Body of pancreas (tissue), 4 donors: ENCODE data around the gene ADSS1. TPM values are rescaled to one million over a fixed set of nuclear protein-coding genes. Genes with fewer than 3 reads are reported as not detected.

Source experiments
- ATAC-seq: fragments of 150-250 bp; one replicate; pipeline ENCODE4 v1.9.1; 2016
- DNase-seq, 4 donors: peaks; one replicate each; pipeline ENCODE4 v3.0.0-alpha.2; 2019
- H3K27ac ChIP-seq, 4 donors: fragments of 200-600 bp; sonication (generic); 1 replicate in 3 of 4; 2 replicates in 1 of 4; pipeline versions ENCODE4 v1.5.1 to v1.6.1; 2016 to 2019; ENCODE audit warnings: mild to moderate bottlenecking in 1 of 4, mixed read lengths in 1 of 4, moderate library complexity in 1 of 4
- H3K27me3 ChIP-seq, 2 donors: fragments of 200-600 bp; sonication (generic); one replicate each; pipeline ENCODE4 v1.6.0; 2016; ENCODE audit warnings: mild to moderate bottlenecking in 1 of 2
- H3K36me3 ChIP-seq, 2 donors: fragments of 200-600 bp; sonication (generic); replicated peaks in 1 of 2; 2 replicates each; pipeline ENCODE4 v1.5.1; 2016; ENCODE audit warnings: low read depth in 2 of 2; ENCODE audit not compliant: insufficient read depth in 1 of 2
- H3K4me1 ChIP-seq: fragments of 200-600 bp; sonication (generic); one replicate; pipeline ENCODE4 v1.6.0; 2016
- H3K4me3 ChIP-seq, 2 donors: fragments of 200-600 bp; sonication (generic); 1 replicate in 1 of 2; 2 replicates in 1 of 2; pipeline ENCODE4 v1.5.1; 2016 to 2019
- H3K9me3 ChIP-seq, 3 donors: fragments of 200-600 bp; sonication (generic); 1 replicate in 2 of 3; 2 replicates in 1 of 3; pipeline ENCODE4 v1.5.1; 2016
- POLR2A ChIP-seq, 3 donors: fragments of 450-650 bp; IDR thresholded peaks; one replicate each; pipeline ENCODE4 v1.6.1; 2016; ENCODE audit warnings: antibody characterized with exemption in 3 of 3, mild to moderate bottlenecking in 2 of 3
- WGBS, 2 donors: methylation state at CpG; one replicate each; pipeline ENCODE4 v1.1.5; 2017; 5-methylcytosine and 5-hydroxymethylcytosine counted together
- intact Hi-C: fragments of 100-400 bp; cut with DNase I; formaldehyde crosslinking; loops from one replicate; pipeline ENCODE4 v1.15.1; 2023
- total RNA-seq, 2 donors: library from RNA; depleted of rRNA; stranded (reverse); fragments of >200 nt; gene quantifications; one replicate each; pipeline ENCODE4 v1.1.0, GENCODE V29; 2016
- TF ChIP-seq, protein P1 (sequence below), 7 experiments: fragments of 450-650 bp in 4 of 7; fragments of 200-600 bp in 3 of 7; sonication (generic) in 3 of 7; IDR thresholded peaks; one replicate each; pipeline ENCODE4 v1.5.1; 2016 to 2019; ENCODE audit warnings: antibody characterized with exemption in 7 of 7

ADSS1 gene
- total RNA-seq, 2 donors from 2014 or later, result 4.0 to 4.7 TPM

DNA sequence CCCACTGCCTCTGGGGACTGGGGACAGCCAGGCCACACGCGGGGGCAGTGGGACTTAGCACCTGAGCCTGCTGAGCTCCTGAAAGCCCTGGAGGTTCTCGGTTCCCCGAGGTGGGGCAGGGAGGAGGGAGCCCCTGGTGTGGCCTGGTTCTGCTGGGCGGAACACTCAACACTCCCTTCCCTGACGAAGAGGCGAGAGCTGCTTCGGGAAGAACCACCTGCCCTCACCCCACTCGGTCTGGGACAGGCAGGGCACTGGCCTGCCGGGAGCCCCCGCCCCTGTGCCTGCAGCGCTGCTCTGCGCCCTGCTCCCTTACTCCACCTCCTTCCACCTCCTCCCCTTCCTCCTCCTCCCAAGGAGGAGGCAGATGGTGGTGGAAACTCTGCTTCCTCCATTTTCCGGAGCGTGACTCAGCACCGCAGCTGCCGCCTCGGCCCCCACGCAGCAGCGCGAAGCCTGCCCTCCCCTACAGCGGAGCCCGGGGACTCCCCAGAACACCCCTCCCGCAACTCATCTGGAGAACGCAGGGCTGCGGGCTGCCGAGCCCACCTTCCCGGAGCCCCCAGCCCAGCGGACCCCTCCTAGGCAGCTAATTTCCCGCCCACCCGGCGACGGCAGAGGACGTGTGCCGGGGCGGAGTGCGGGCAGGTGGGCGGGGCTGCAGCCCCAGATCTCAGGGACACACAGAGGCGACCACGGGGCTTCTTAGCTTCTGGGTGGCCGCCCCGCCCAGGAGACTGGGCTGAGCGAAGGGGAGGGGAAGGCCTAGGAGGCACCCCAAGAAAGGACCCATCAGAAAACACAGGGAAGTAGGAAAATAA, 46.3 kb upstream of the ADSS1 start:
- H3K9me3 ChIP-seq, result no peaks in the 10 kb centered on the region
- TF ChIP-seq, protein P1, sequence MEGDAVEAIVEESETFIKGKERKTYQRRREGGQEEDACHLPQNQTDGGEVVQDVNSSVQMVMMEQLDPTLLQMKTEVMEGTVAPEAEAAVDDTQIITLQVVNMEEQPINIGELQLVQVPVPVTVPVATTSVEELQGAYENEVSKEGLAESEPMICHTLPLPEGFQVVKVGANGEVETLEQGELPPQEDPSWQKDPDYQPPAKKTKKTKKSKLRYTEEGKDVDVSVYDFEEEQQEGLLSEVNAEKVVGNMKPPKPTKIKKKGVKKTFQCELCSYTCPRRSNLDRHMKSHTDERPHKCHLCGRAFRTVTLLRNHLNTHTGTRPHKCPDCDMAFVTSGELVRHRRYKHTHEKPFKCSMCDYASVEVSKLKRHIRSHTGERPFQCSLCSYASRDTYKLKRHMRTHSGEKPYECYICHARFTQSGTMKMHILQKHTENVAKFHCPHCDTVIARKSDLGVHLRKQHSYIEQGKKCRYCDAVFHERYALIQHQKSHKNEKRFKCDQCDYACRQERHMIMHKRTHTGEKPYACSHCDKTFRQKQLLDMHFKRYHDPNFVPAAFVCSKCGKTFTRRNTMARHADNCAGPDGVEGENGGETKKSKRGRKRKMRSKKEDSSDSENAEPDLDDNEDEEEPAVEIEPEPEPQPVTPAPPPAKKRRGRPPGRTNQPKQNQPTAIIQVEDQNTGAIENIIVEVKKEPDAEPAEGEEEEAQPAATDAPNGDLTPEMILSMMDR (IDR thresholded peaks at IDR 0.05), result no peak
- TF ChIP-seq POLR2A (IDR thresholded peaks at IDR 0.05), result peak; percentile 30 to 68 (median 64)
- peak overlapping the region; percentile 13 to 73 (median 66) for H3K27ac ChIP-seq
- peaks cover 46% of the 10 kb centered on the region for H3K4me1 ChIP-seq
- ATAC-seq (peak; percentile 53), DNase-seq (peak; percentile 45 to 72 (median 65))
- WGBS, 2 donors, result 2 to 9% methylated on average over 12 to 43 of the region's 43 CpGs
- intact Hi-C loops, result no loop called here
- no peaks in the 10 kb centered on the region for H3K27me3 ChIP-seq
- H3K36me3 ChIP-seq, result no peaks in the 10 kb centered on the region
- H3K4me3 ChIP-seq, result no peak overlapping the region

DNA sequence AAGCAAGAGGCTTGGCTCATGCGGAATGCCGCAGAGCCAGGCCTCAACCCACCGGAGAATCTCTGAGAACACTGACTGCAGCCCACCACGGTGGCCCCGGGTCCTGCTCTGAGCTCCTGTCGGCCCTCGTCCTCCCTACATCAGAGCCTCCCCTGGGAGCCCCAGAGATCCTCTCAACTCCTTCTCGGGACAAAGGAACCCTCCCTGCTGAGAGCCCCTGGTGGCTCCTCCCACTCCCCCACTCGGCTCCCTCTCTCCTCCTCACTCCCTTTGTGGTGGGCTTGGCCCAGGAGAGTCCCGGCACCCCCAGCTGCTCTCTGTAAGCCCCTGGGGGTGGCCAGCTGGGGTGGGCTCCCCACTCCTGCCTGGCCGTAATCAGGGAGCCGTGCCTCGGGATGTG, 45.7 kb upstream of the ADSS1 start:
- Histone ChIP-seq H3K4me1 (peaks cover 46% of the 10 kb centered on the region), H3K27ac (peak overlapping the region in 3 of 4 donors; percentile 62 to 73 (median 70)), H3K36me3 (no peaks in the 10 kb centered on the region), H3K4me3 (no peak overlapping the region), H3K27me3 (no peaks in the 10 kb centered on the region), H3K9me3 (no peaks in the 10 kb centered on the region)
- intact Hi-C loops, result no loop called here
- DNase-seq (peak in 1 of 4 donors; percentile 14), ATAC-seq (no peak)
- 71 to 77% methylated on average over 13 of the region's 13 CpGs for WGBS, 2 donors
- TF ChIP-seq, protein P1 (IDR thresholded peaks at IDR 0.05), result no peak
- no peak for TF ChIP-seq POLR2A (IDR thresholded peaks at IDR 0.05)

DNA sequence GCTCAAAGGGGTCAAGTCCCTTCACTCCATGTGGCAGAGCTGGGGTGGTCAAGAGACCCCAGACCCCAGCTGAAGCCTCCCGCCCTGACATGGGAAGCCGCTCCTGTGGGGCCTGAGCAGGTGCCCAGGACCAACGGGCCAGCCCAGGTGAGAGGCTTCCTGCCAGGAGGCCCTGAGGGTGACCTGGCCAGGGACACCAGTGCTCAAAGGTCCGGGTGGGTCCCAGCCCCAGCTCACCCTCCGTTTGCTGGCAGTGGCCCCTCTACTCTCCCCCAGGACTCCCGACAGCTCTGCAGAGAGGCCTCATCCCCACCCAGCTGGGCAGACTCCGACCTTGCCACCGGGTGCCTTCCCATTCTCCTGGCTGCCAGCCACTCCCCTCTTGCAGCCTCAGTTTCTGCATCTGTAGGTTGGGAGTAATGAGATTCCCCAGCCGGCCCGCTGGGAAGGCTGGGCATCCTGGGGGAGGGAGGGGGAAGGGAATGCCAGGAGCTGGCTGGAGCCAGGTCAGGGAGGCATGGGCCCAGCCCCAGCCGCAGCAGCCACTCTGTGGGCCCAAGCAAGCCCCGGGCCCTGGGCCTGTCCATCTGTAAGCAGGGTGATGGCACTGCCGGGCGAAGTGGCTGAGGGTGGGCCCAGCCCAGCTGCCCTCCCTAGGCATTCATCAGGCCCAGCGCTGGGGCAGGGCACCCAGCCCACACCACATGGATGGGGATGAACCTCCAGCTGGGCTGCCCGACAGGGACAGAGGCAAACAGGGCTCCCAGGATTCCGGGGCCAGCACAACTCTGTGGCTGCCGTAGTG, 44.9 kb upstream of the ADSS1 start:
- no peak for TF ChIP-seq POLR2A (IDR thresholded peaks at IDR 0.05)
- TF ChIP-seq, protein P1 (IDR thresholded peaks at IDR 0.05), result no peak
- WGBS, 2 donors, result 88 to 97% methylated on average over 6 to 17 of the region's 18 CpGs
- intact Hi-C loops, result no loop called here
- peak in 1 of 4 donors; percentile 12 for DNase-seq
- no peak overlapping the region for H3K27ac ChIP-seq
- H3K27me3 ChIP-seq, result no peaks in the 10 kb centered on the region
- no peak for ATAC-seq
- H3K4me3 ChIP-seq, result no peak overlapping the region
- no peaks in the 10 kb centered on the region for H3K36me3 ChIP-seq
- H3K4me1 ChIP-seq, result peaks cover 46% of the 10 kb centered on the region
- no peaks in the 10 kb centered on the region for H3K9me3 ChIP-seq

DNA sequence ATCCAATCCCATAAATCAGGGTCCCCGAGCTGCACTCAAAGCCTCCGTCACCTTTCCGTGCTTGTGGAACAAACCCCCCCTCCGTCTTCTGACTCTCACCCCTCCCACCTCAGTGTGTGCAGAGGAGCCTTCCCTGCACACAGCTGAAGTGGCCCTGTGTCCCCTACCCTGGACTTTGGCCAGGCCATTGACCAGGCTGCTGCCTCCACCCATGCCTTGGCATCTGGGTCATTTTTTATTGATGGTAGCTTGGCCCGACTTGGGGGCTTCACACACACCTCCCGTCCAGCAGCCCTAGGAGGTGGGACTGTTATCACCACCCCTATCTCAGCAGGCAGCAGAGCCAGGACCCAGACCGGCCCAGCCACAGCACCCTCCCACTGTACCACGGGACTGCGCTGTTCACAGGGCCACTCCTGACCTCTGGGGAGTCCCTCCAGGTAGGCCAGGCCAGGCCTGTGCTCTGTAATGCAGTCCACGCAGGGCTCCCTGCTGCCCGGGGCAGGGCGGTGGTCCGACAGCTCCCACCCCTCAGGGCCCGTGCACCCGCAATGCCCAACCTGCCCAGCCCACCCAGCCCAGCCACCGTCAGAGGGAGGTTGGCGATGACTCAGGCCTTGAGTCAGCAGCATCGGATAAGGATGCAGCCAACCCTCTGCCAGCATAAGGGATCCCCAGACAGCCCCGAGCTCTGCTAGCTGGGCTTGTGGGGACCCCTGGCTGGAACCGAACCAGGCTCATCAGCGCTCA, 43.8 kb upstream of the ADSS1 start:
- no peak for ATAC-seq

More for the DNA sequence above, 43.8 kb upstream of the ADSS1 start:
- no peaks in the 10 kb centered on the region for H3K27me3 ChIP-seq
- TF ChIP-seq POLR2A (IDR thresholded peaks at IDR 0.05), result no peak
- TF ChIP-seq, protein P1 (IDR thresholded peaks at IDR 0.05), result no peak
- peaks cover 46% of the 10 kb centered on the region for H3K4me1 ChIP-seq
- H3K36me3 ChIP-seq, result no peaks in the 10 kb centered on the region
- H3K9me3 ChIP-seq, result no peaks in the 10 kb centered on the region
- peak; percentile 40 to 85 (median 56) for DNase-seq
- peak overlapping the region; percentile 83 to 94 (median 88) for H3K27ac ChIP-seq
- 72 to 87% methylated on average over 9 to 20 of the region's 21 CpGs for WGBS, 2 donors
- no peak overlapping the region for H3K4me3 ChIP-seq
- intact Hi-C loops, result no loop called here
